HCT116 (cell line): ENCODE measurements around the gene XPC.

Experiments used
- CEBPB ChIP-seq: IDR thresholded peaks from 2 replicates; pipeline ENCODE4 v1.6.1; 2012; ENCODE audit warnings: low read depth
- EZH2 ChIP-seq: fragments of 200-600 bp; sonication (generic); IDR thresholded peaks from 2 replicates; pipeline ENCODE4 v1.6.1; 2017; ENCODE audit warnings: antibody characterized with exemption, mixed run types
- EZH2phosphoT487 ChIP-seq: fragments of 200-600 bp; IDR thresholded peaks from 2 replicates; pipeline ENCODE4 v1.6.1; 2018; ENCODE audit warnings: antibody characterized with exemption, borderline replicate concordance
- FOSL1 ChIP-seq: IDR thresholded peaks from 2 replicates; pipeline ENCODE4 v1.6.1; 2012; ENCODE audit warnings: low read depth
- POLR2A ChIP-seq: IDR thresholded peaks from 2 replicates; pipeline ENCODE4 v1.7.0; 2011; ENCODE audit warnings: borderline replicate concordance; ENCODE audit not compliant: insufficient read depth, insufficient read length; ENCODE audit errors: extremely low read depth
- POLR2AphosphoS5 ChIP-seq: IDR thresholded peaks from 2 replicates; pipeline ENCODE4 v1.6.1; 2011; ENCODE audit warnings: mild to moderate bottlenecking, low read depth, low read length, moderate library complexity
- RAD21 ChIP-seq: IDR thresholded peaks from 2 replicates; pipeline ENCODE4 v1.6.1; 2012; ENCODE audit warnings: low read depth, mild to moderate bottlenecking
- SIN3A ChIP-seq: IDR thresholded peaks from 2 replicates; pipeline ENCODE4 v1.6.1; 2012; ENCODE audit warnings: low read depth
- SRF ChIP-seq: IDR thresholded peaks from 2 replicates; pipeline ENCODE4 v1.6.1; 2012; ENCODE audit warnings: low read depth
- TCF7L2 ChIP-seq: IDR thresholded peaks from 2 replicates; pipeline ENCODE4 v1.7.0; 2011; ENCODE audit warnings: borderline replicate concordance, inconsistent platforms; ENCODE audit not compliant: insufficient read depth, insufficient read length; ENCODE audit errors: extremely low read depth
- TF ChIP-seq, protein P1 (sequence below), 3 experiments: fragments of 200-600 bp in 1 of 3; sonication (generic) in 1 of 3; IDR thresholded peaks in 2 of 3; conservative IDR thresholded peaks in 1 of 3; 2 replicates each; pipeline ENCODE4 v1.5.1; 2012 to 2017; ENCODE audit warnings: low read depth in 2 of 3, low read length in 2 of 3, antibody characterized with exemption in 1 of 3, borderline replicate concordance in 1 of 3, control low read depth in 1 of 3, mild to moderate bottlenecking in 1 of 3, mixed read lengths in 1 of 3, mixed run types in 1 of 3, moderate library complexity in 1 of 3; ENCODE audit not compliant: insufficient read depth in 1 of 3
- TF ChIP-seq, protein P2 (sequence below): IDR thresholded peaks from 2 replicates; pipeline ENCODE4 v1.6.1; 2011; ENCODE audit warnings: mild to moderate bottlenecking, low read length, moderate library complexity; ENCODE audit not compliant: insufficient replicate concordance; ENCODE audit errors: extremely low read depth

- TF ChIP-seq SIN3A (no peak), POLR2A (no peak), POLR2AphosphoS5 (no peak), CEBPB (no peak), EZH2 (no peak), RAD21 (no peak), SRF (no peak), TCF7L2 (no peak), FOSL1 (no peak), EZH2phosphoT487 (no peak)
- TF ChIP-seq, protein P1, sequence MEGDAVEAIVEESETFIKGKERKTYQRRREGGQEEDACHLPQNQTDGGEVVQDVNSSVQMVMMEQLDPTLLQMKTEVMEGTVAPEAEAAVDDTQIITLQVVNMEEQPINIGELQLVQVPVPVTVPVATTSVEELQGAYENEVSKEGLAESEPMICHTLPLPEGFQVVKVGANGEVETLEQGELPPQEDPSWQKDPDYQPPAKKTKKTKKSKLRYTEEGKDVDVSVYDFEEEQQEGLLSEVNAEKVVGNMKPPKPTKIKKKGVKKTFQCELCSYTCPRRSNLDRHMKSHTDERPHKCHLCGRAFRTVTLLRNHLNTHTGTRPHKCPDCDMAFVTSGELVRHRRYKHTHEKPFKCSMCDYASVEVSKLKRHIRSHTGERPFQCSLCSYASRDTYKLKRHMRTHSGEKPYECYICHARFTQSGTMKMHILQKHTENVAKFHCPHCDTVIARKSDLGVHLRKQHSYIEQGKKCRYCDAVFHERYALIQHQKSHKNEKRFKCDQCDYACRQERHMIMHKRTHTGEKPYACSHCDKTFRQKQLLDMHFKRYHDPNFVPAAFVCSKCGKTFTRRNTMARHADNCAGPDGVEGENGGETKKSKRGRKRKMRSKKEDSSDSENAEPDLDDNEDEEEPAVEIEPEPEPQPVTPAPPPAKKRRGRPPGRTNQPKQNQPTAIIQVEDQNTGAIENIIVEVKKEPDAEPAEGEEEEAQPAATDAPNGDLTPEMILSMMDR (IDR thresholded peaks at IDR 0.05 in 2 of 3, conservative IDR thresholded peaks at IDR 0.05 in 1 of 3; ENCODE audit: borderline replicate concordance in 1 of 3, insufficient read depth in 1 of 3, low read depth in 2 of 3, low read length in 2 of 3), result no peak
- TF ChIP-seq, protein P2, sequence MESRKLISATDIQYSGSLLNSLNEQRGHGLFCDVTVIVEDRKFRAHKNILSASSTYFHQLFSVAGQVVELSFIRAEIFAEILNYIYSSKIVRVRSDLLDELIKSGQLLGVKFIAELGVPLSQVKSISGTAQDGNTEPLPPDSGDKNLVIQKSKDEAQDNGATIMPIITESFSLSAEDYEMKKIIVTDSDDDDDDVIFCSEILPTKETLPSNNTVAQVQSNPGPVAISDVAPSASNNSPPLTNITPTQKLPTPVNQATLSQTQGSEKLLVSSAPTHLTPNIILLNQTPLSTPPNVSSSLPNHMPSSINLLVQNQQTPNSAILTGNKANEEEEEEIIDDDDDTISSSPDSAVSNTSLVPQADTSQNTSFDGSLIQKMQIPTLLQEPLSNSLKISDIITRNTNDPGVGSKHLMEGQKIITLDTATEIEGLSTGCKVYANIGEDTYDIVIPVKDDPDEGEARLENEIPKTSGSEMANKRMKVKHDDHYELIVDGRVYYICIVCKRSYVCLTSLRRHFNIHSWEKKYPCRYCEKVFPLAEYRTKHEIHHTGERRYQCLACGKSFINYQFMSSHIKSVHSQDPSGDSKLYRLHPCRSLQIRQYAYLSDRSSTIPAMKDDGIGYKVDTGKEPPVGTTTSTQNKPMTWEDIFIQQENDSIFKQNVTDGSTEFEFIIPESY, result no peak
Measured at GRCh38 chr3:14132120-14132519, 46.3 kb downstream of the XPC start.
